ENCODE measurements around the gene KIF23. TPM values are rescaled to one million over a fixed set of nuclear protein-coding genes. Genes with fewer than 3 reads are reported as not detected.

The KIF23 gene
- polyA plus RNA-seq, 2 of the 4 experiments (the other 2 are of a cell fraction), result 81.8 to 117 TPM

DNA sequence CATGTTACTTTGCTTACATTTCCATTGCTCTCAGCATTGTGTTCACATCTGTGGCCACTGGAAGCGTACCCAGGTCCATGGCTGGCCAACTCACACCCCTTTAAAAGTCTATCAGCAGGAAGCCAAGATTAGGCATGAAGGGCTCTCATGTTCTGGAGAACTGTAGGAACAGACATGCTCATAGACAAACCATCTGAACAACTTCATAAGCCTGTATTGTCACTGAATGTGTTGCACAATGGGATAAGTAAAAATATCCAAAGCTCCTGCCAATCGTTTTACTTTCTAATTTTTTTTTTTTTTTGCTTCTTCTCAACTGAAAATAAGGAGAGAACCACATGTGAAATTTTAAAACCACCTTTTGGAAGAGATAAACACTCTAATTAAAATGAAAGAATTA is 44.9 kb downstream of the KIF23 start:
- 54% methylated on average over 2 of the region's 2 CpGs for WGBS (ENCODE audit: missing lambda C conversion rate)
- ChIA-PET POLR2A (no interaction called here), CTCF (interaction anchor here (0.6 to 2.2 kb wide), 4 partner anchors 10 to 1029 kb away, joined by 3 to 5 read pairs (median 4); partner anchors contain the start of gene NOX5)
- TF ChIP-seq FOSB (CRISPR knock-in tag; IDR thresholded peaks at IDR 0.05), result no peak
- TF ChIP-seq RAD21 (conservative IDR thresholded peaks at IDR 0.05 in 1 of 2, IDR thresholded peaks at IDR 0.05 in 1 of 2), result no peak
- no peak for TF ChIP-seq MAX (IDR thresholded peaks at IDR 0.05)
- TF ChIP-seq PHF8 (IDR thresholded peaks at IDR 0.05; ENCODE audit: borderline replicate concordance, low read depth), result no peak
- no peak for TF ChIP-seq FOXS1 (CRISPR knock-in tag; IDR thresholded peaks at IDR 0.05)
- no peak for TF ChIP-seq MAFK (IDR thresholded peaks at IDR 0.05; ENCODE audit: partially characterized antibody)
- no peak for TF ChIP-seq PBX3 (IDR thresholded peaks at IDR 0.05)
- no peak for TF ChIP-seq ZC3H11A (IDR thresholded peaks at IDR 0.05)
- no peak for TF ChIP-seq HEYL (CRISPR knock-in tag; IDR thresholded peaks at IDR 0.05)
- TF ChIP-seq EP300 (IDR thresholded peaks at IDR 0.05), result no peak
- TF ChIP-seq SMC3 (IDR thresholded peaks at IDR 0.05), result no peak
- TF ChIP-seq HOXB13 (CRISPR knock-in tag; IDR thresholded peaks at IDR 0.05; ENCODE audit: low read depth), result no peak
- TF ChIP-seq TP53 (CRISPR knock-in tag; IDR thresholded peaks at IDR 0.05), result no peak
- no peak for TF ChIP-seq MYC (IDR thresholded peaks at IDR 0.05; ENCODE audit: borderline replicate concordance, low read length)
- no peak for TF ChIP-seq EHMT2 (IDR thresholded peaks at IDR 0.05; ENCODE audit: low read depth)
- TF ChIP-seq HMGXB4 (CRISPR knock-in tag; IDR thresholded peaks at IDR 0.05; ENCODE audit: borderline replicate concordance), result no peak
- no peak for TF ChIP-seq EHF (CRISPR knock-in tag; IDR thresholded peaks at IDR 0.05)
- no peak for TF ChIP-seq JUNB (IDR thresholded peaks at IDR 0.05)
- H3K27ac ChIP-seq, result no peak overlapping the region
- no peak overlapping the region for H3K4me3 ChIP-seq
- no peaks in the 10 kb centered on the region for H3K9me3 ChIP-seq
- ATAC-seq (no peak), DNase-seq (ENCODE audit: low read depth in 1 of 2, low spot score in 1 of 2) (no peak), FAIRE-seq (no peak)
- H3K4me2 ChIP-seq, result no peak overlapping the region
- H3K4me1 ChIP-seq, result peaks cover 37% of the 10 kb centered on the region

GRCh38 chr15:69460481-69460880 is 46.3 kb downstream of the KIF23 start:
- Histone ChIP-seq H3K4me2 (no peak overlapping the region), H3K4me1 (peaks cover 29% of the 10 kb centered on the region), H3K4me3 (no peak overlapping the region), H3K9me3 (no peaks in the 10 kb centered on the region), H3K27ac (no peak overlapping the region)
- ATAC-seq (no peak), DNase-seq (ENCODE audit: low read depth in 1 of 2, low spot score in 1 of 2) (no peak), FAIRE-seq (no peak)
- WGBS (ENCODE audit: missing lambda C conversion rate), result 26% methylated on average over 1 of the region's 1 CpG
- ChIA-PET POLR2A (no interaction called here), CTCF (interaction anchor here (0.6 to 3.0 kb wide), 4 partner anchors 8 to 1027 kb away, joined by 3 to 41 read pairs (median 5); partner anchors contain the start of gene RPLP1)
- no peak for TF ChIP-seq SMC3 (IDR thresholded peaks at IDR 0.05)
- no peak for TF ChIP-seq CBX8 (IDR thresholded peaks at IDR 0.05)
- no peak for TF ChIP-seq E2F6 (IDR thresholded peaks at IDR 0.05; ENCODE audit: borderline replicate concordance, low read depth)
- no peak for TF ChIP-seq HMGXB4 (CRISPR knock-in tag; IDR thresholded peaks at IDR 0.05; ENCODE audit: borderline replicate concordance)
- TF ChIP-seq KDM5A (IDR thresholded peaks at IDR 0.05), result no peak
- no peak for TF ChIP-seq EHF (CRISPR knock-in tag; IDR thresholded peaks at IDR 0.05)
- TF ChIP-seq HDAC2 (IDR thresholded peaks at IDR 0.05), result no peak
- TF ChIP-seq HOXB13 (CRISPR knock-in tag; IDR thresholded peaks at IDR 0.05; ENCODE audit: low read depth), result no peak
- TF ChIP-seq RFX5 (IDR thresholded peaks at IDR 0.05), result no peak
- TF ChIP-seq CHD4 (IDR thresholded peaks at IDR 0.05; ENCODE audit: borderline replicate concordance), result no peak
- no peak for TF ChIP-seq ZNF302 (CRISPR knock-in tag; IDR thresholded peaks at IDR 0.05)
- no peak for TF ChIP-seq REST (IDR thresholded peaks at IDR 0.05)
- TF ChIP-seq JUN (IDR thresholded peaks at IDR 0.05), result no peak
- TF ChIP-seq ELK1 (IDR thresholded peaks at IDR 0.05; ENCODE audit: low read depth, low read length), result no peak

Data from A549 (cell line).